Natural killer cell (primary cell): ENCODE results near the gene MAST4. TPM values are rescaled to one million over a fixed set of nuclear protein-coding genes. Genes with fewer than 3 reads are reported as not detected.

Experiments used
- ATAC-seq, 3 donors: fragments of 150-1000 bp in 2 of 3; fragments of 200-7000 bp in 1 of 3; cut with Tn5 transposase; 1 replicate in 1 of 3; 2 replicates in 2 of 3; pipeline ENCODE4 v1.10.0; 2021; ENCODE audit warnings: mild to moderate bottlenecking in 2 of 3, moderate library complexity in 2 of 3
- DNase-seq, 2 donors: peaks; one replicate each; pipeline versions ENCODE4 v3.0.0 to v3.0.0-alpha.2; 2013 to 2021; ENCODE audit warnings: mixed read lengths in 1 of 2
- H3K27ac ChIP-seq: one replicate; pipeline ENCODE4 v1.5.1; 2013; ENCODE audit warnings: mild to moderate bottlenecking, low read length
- H3K27me3 ChIP-seq: one replicate; pipeline ENCODE4 v1.6.1; 2013; ENCODE audit warnings: low read length; ENCODE audit not compliant: control insufficient read depth, insufficient read depth
- H3K36me3 ChIP-seq: one replicate; pipeline ENCODE4 v1.6.1; 2013; ENCODE audit warnings: low read length; ENCODE audit not compliant: control insufficient read depth, insufficient read depth
- H3K4me1 ChIP-seq: one replicate; pipeline ENCODE4 v1.6.1; 2013; ENCODE audit warnings: low read length; ENCODE audit not compliant: control insufficient read depth, insufficient read depth
- H3K4me3 ChIP-seq: one replicate; pipeline ENCODE4 v1.5.1; 2013; ENCODE audit warnings: low read length
- H3K9me3 ChIP-seq: one replicate; pipeline ENCODE4 v1.6.1; 2013; ENCODE audit warnings: low read length; ENCODE audit not compliant: control insufficient read depth, insufficient read depth
- H3K27ac Mint-ChIP-seq, 2 donors: one replicate each; pipeline ENCODE4 v1.8.0; 2022; ENCODE audit warnings: mild to moderate bottlenecking in 2 of 2, mixed read lengths in 2 of 2, moderate library complexity in 1 of 2
- H3K27me3 Mint-ChIP-seq, 2 donors: one replicate each; pipeline ENCODE4 v1.8.0; 2022; ENCODE audit warnings: low read depth in 2 of 2, mixed read lengths in 2 of 2
- H3K36me3 Mint-ChIP-seq: one replicate; pipeline ENCODE4 v1.8.0; 2022; ENCODE audit warnings: mixed read lengths
- H3K4me1 Mint-ChIP-seq, 2 donors: one replicate each; pipeline ENCODE4 v1.8.0; 2022; ENCODE audit warnings: mixed read lengths in 2 of 2
- H3K4me3 Mint-ChIP-seq: one replicate; pipeline ENCODE4 v1.8.0; 2022; ENCODE audit warnings: mild to moderate bottlenecking, moderate library complexity, mixed read lengths
- H3K9me3 Mint-ChIP-seq, 2 donors: one replicate each; pipeline ENCODE4 v1.8.0; 2022; ENCODE audit warnings: mixed read lengths in 2 of 2
- WGBS: methylation state at CpG from one replicate; pipeline ENCODE4 v1.1.7; 2013; ENCODE audit warnings: missing lambda C conversion rate; ENCODE audit not compliant: insufficient coverage; 5-methylcytosine and 5-hydroxymethylcytosine counted together
- intact Hi-C: fragments of 100-400 bp; cut with micrococcal nuclease; formaldehyde crosslinking; loops from one replicate; pipeline ENCODE4 v1.14.2; 2022
- total RNA-seq, 4 donors: library from RNA; stranded (reverse); fragments of 120-200 nt in 1 of 4; gene quantifications; one replicate each; pipeline versions ENCODE4 v1.2.3 to v1.2.4, GENCODE V29; 2013 to 2022
- TF ChIP-seq, protein P1 (sequence below): fragments of 200-600 bp; IDR thresholded peaks from one replicate; pipeline ENCODE4 v1.8.0; 2022; ENCODE audit warnings: antibody characterized with exemption

MAST4 gene
- total RNA-seq, 3 donors from 2014 or later (not counting 1 experiment from before 2014, with no cell fraction given): 6.5 to 14.1 (median 12.7) TPM

DNA sequence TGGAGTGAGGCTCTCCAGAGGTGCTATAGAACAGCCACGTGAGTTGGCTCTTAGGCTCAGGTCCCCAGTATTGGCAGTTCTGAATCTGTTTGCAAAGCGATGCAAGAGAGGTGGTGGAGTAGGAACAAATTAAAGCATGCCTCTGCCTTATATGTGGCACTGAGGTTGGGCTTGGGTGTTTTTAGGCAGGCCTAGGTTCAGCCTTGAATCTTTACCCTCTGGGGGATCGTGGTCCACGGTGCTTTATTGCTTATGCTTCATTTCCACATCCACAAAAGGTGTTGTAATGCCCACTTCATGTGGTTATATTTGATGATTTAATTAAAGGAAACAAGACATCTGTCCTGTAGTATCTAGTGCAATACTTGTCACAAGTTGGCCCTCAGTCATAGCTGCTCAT is 544.2 kb downstream of the MAST4 start:
- no peak for DNase-seq
- intact Hi-C loops: no loop called here
- WGBS: 82% methylated on average over 4 of the region's 4 CpGs

DNA sequence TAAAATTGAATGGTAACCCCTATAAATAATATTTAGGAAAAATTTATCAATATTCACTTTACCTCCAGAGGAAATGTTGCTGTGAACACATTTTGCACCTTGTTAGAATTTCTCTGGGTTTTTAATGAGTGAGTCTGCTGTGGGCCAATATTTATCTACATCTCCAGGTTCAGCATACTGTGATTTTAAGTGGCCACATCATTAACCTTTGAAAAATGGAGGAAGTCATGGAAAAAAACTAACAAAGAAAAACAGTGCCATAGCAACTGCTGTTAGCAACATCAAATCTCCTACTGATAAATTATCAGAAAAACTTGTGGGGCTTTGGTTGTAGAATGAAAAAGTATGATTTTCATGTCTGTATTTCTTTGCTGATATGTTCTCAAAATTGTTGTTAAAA is 545.5 kb downstream of the MAST4 start:
- TF ChIP-seq, protein P1, sequence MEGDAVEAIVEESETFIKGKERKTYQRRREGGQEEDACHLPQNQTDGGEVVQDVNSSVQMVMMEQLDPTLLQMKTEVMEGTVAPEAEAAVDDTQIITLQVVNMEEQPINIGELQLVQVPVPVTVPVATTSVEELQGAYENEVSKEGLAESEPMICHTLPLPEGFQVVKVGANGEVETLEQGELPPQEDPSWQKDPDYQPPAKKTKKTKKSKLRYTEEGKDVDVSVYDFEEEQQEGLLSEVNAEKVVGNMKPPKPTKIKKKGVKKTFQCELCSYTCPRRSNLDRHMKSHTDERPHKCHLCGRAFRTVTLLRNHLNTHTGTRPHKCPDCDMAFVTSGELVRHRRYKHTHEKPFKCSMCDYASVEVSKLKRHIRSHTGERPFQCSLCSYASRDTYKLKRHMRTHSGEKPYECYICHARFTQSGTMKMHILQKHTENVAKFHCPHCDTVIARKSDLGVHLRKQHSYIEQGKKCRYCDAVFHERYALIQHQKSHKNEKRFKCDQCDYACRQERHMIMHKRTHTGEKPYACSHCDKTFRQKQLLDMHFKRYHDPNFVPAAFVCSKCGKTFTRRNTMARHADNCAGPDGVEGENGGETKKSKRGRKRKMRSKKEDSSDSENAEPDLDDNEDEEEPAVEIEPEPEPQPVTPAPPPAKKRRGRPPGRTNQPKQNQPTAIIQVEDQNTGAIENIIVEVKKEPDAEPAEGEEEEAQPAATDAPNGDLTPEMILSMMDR: no peak
- no peaks in the 10 kb centered on the region for H3K4me1 Mint-ChIP-seq
- intact Hi-C loops: no loop called here
- H3K27me3 ChIP-seq: no peaks in the 10 kb centered on the region
- H3K27ac ChIP-seq: no peak overlapping the region
- H3K27me3 Mint-ChIP-seq: no peaks in the 10 kb centered on the region
- H3K27ac Mint-ChIP-seq: no peak overlapping the region
- DNase-seq (no peak), ATAC-seq (no peak)
- no peak overlapping the region for H3K4me3 ChIP-seq
- peaks cover 22% of the 10 kb centered on the region for H3K36me3 Mint-ChIP-seq
- no peak overlapping the region for H3K4me3 Mint-ChIP-seq
- no peaks in the 10 kb centered on the region for H3K9me3 ChIP-seq
- peaks cover 9% of the 10 kb centered on the region for H3K36me3 ChIP-seq
- no peaks in the 10 kb centered on the region for H3K4me1 ChIP-seq
- no peaks in the 10 kb centered on the region for H3K9me3 Mint-ChIP-seq

More for the DNA sequence above, 544.2 kb downstream of the MAST4 start:
- TF ChIP-seq, protein P1: no peak
- Histone ChIP-seq H3K27me3 (no peaks in the 10 kb centered on the region), H3K4me1 (no peaks in the 10 kb centered on the region), H3K27ac (no peak overlapping the region), H3K9me3 (no peaks in the 10 kb centered on the region), H3K4me3 (no peak overlapping the region), H3K36me3 (peaks cover 6% of the 10 kb centered on the region)
- H3K4me3 Mint-ChIP-seq: no peak overlapping the region
- no peaks in the 10 kb centered on the region for H3K4me1 Mint-ChIP-seq
- no peaks in the 10 kb centered on the region for H3K27me3 Mint-ChIP-seq
- ATAC-seq: no peak
- H3K9me3 Mint-ChIP-seq: no peaks in the 10 kb centered on the region
- no peak overlapping the region for H3K27ac Mint-ChIP-seq
- H3K36me3 Mint-ChIP-seq: peaks cover 22% of the 10 kb centered on the region

DNA sequence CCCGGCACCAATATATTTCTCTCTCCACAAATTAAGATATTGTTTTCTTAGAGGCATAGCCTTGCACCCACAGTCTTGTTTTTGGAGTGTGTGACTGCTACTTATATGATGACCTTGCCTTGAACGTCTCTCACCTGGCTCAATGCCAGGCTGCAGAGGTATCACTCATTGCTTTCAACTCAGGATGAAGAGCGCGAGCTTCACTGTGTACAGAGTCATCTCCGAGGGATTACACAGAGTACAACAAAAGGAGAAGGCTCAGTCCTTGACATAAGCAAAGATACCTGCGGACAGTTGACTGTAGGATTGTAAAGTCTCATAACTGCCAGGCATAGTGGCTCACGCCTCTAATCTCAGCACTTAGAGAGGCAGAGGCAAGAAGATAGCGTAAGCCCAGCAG is 546.6 kb downstream of the MAST4 start:
- Mint-ChIP-seq H3K4me1 (no peaks in the 10 kb centered on the region), H3K36me3 (peaks cover 22% of the 10 kb centered on the region), H3K27ac (no peak overlapping the region), H3K9me3 (no peaks in the 10 kb centered on the region), H3K27me3 (no peaks in the 10 kb centered on the region), H3K4me3 (no peak overlapping the region)
- no peak for ATAC-seq
- Histone ChIP-seq H3K4me1 (no peaks in the 10 kb centered on the region), H3K9me3 (no peaks in the 10 kb centered on the region), H3K4me3 (no peak overlapping the region), H3K27ac (no peak overlapping the region), H3K27me3 (no peaks in the 10 kb centered on the region), H3K36me3 (peaks cover 9% of the 10 kb centered on the region)
- TF ChIP-seq, protein P1: no peak
- DNase-seq: no peak
- intact Hi-C loops: no loop called here
- WGBS: 92% methylated on average over 8 of the region's 8 CpGs

DNA sequence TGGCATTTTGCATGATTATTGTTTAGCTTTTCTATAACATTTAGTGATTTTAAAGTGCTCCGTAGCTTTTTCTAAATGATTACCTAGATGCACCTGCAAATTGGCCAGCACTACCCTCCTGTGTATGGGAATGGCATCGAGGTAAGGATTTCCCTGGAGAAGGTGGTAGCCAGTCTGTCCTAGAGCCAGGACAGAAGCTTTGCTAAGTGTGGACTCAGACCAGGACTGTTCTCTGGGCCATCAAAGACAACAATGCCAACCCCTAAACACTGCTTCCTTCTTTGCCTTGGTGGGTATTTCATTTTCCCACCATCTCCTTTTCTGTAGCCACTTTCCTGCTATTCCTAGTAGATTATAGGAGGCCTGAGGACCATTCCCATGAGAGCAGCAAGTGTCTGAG is 547.4 kb downstream of the MAST4 start:
- WGBS: 100% methylated on average over 2 of the region's 2 CpGs

More for the DNA sequence above, 547.4 kb downstream of the MAST4 start:
- H3K4me1 ChIP-seq: no peaks in the 10 kb centered on the region
- no peaks in the 10 kb centered on the region for H3K27me3 ChIP-seq
- ATAC-seq (no peak), DNase-seq (no peak)
- intact Hi-C loops: no loop called here
- H3K4me1 Mint-ChIP-seq: no peaks in the 10 kb centered on the region
- TF ChIP-seq, protein P1: no peak
- H3K27ac ChIP-seq: no peak overlapping the region
- no peak overlapping the region for H3K4me3 ChIP-seq
- no peaks in the 10 kb centered on the region for H3K9me3 Mint-ChIP-seq
- no peaks in the 10 kb centered on the region for H3K9me3 ChIP-seq
- H3K4me3 Mint-ChIP-seq: no peak overlapping the region
- peaks cover 22% of the 10 kb centered on the region for H3K36me3 Mint-ChIP-seq
- H3K27ac Mint-ChIP-seq: no peak overlapping the region
- peaks cover 9% of the 10 kb centered on the region for H3K36me3 ChIP-seq
- no peaks in the 10 kb centered on the region for H3K27me3 Mint-ChIP-seq
